Chondrocyte (in vitro differentiated cells): ENCODE data around the gene MTMR6. TPM values are rescaled to one million over a fixed set of nuclear protein-coding genes. Genes with fewer than 3 reads are reported as not detected.
A peak's percentile ranks its signal among the peaks of the same experiment; 100 is the strongest.

Source experiments
- DNase-seq: peaks from one replicate; pipeline ENCODE4 v3.0.0; 2021; ENCODE audit warnings: mixed read lengths, low spot score
- H3K27ac Mint-ChIP-seq: one replicate; pipeline ENCODE4 v1.8.0; 2021; ENCODE audit warnings: mild to moderate bottlenecking, moderate library complexity, mixed read lengths; ENCODE audit not compliant: unreplicated experiment
- H3K27me3 Mint-ChIP-seq: 2 replicates; pipeline ENCODE4 v1.8.0; 2021; ENCODE audit warnings: low read depth, mixed read lengths
- H3K36me3 Mint-ChIP-seq: 2 replicates; pipeline ENCODE4 v1.8.0; 2021; ENCODE audit warnings: low read depth, mixed read lengths
- H3K4me1 Mint-ChIP-seq: 2 replicates; pipeline ENCODE4 v1.8.0; 2021; ENCODE audit warnings: low read depth, mild to moderate bottlenecking, mixed read lengths
- H3K4me3 Mint-ChIP-seq: one replicate; pipeline ENCODE4 v1.8.0; 2021; ENCODE audit warnings: mild to moderate bottlenecking, moderate library complexity, mixed read lengths; ENCODE audit not compliant: unreplicated experiment
- H3K9me3 Mint-ChIP-seq: 2 replicates; pipeline ENCODE4 v1.8.0; 2021; ENCODE audit warnings: low read depth, mixed read lengths
- total RNA-seq: library from RNA; stranded (reverse); gene quantifications from 3 replicates; pipeline ENCODE4 v1.2.1, GENCODE V29; 2021
- TF ChIP-seq, protein P1 (sequence below): fragments of 200-600 bp; sonication (generic); IDR thresholded peaks from 2 replicates; pipeline ENCODE4 v1.5.0; 2021; ENCODE audit warnings: antibody characterized with exemption, mild to moderate bottlenecking, moderate library complexity

MTMR6 gene
- total RNA-seq, 1 donor from 2014 or later, result 20.8 TPM

GRCh38 chr13:25204863-25205262, 82.4 kb downstream of the MTMR6 start:
- Mint-ChIP-seq H3K27me3 (peaks cover 28% of the 10 kb centered on the region), H3K4me1 (peaks cover 8% of the 10 kb centered on the region), H3K27ac (no peak overlapping the region), H3K9me3 (peaks cover 3% of the 10 kb centered on the region), H3K36me3 (no peaks in the 10 kb centered on the region), H3K4me3 (no peak overlapping the region)
- DNase-seq, result no peak
- TF ChIP-seq, protein P1, sequence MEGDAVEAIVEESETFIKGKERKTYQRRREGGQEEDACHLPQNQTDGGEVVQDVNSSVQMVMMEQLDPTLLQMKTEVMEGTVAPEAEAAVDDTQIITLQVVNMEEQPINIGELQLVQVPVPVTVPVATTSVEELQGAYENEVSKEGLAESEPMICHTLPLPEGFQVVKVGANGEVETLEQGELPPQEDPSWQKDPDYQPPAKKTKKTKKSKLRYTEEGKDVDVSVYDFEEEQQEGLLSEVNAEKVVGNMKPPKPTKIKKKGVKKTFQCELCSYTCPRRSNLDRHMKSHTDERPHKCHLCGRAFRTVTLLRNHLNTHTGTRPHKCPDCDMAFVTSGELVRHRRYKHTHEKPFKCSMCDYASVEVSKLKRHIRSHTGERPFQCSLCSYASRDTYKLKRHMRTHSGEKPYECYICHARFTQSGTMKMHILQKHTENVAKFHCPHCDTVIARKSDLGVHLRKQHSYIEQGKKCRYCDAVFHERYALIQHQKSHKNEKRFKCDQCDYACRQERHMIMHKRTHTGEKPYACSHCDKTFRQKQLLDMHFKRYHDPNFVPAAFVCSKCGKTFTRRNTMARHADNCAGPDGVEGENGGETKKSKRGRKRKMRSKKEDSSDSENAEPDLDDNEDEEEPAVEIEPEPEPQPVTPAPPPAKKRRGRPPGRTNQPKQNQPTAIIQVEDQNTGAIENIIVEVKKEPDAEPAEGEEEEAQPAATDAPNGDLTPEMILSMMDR, result no peak

GRCh38 chr13:25203127-25203740, 84.1 kb downstream of the MTMR6 start:
- peaks cover 8% of the 10 kb centered on the region for H3K4me1 Mint-ChIP-seq
- TF ChIP-seq, protein P1, result no peak

GRCh38 chr13:25200783-25201182, 86.5 kb downstream of the MTMR6 start:
- Mint-ChIP-seq H3K4me3 (no peak overlapping the region), H3K36me3 (no peaks in the 10 kb centered on the region), H3K4me1 (peaks cover 8% of the 10 kb centered on the region), H3K9me3 (peaks cover 3% of the 10 kb centered on the region), H3K27me3 (peaks cover 23% of the 10 kb centered on the region), H3K27ac (no peak overlapping the region)
- no peak for DNase-seq
- TF ChIP-seq, protein P1, result no peak

More at GRCh38 chr13:25203127-25203740, 84.1 kb downstream of the MTMR6 start:
- Mint-ChIP-seq H3K36me3 (no peaks in the 10 kb centered on the region), H3K4me3 (no peak overlapping the region), H3K27me3 (peaks cover 26% of the 10 kb centered on the region), H3K27ac (peak overlapping the region; percentile 49), H3K9me3 (peaks cover 3% of the 10 kb centered on the region)
- DNase-seq, result no peak

- Mint-ChIP-seq H3K4me3 (no peak overlapping the region), H3K27ac (no peak overlapping the region), H3K4me1 (peaks cover 8% of the 10 kb centered on the region), H3K9me3 (peaks cover 3% of the 10 kb centered on the region), H3K27me3 (peaks cover 14% of the 10 kb centered on the region), H3K36me3 (no peaks in the 10 kb centered on the region)
- TF ChIP-seq, protein P1, result no peak
- no peak for DNase-seq
These were observed 88.6 kb downstream of the MTMR6 start for GRCh38 chr13:25198647-25199046.

DNA sequence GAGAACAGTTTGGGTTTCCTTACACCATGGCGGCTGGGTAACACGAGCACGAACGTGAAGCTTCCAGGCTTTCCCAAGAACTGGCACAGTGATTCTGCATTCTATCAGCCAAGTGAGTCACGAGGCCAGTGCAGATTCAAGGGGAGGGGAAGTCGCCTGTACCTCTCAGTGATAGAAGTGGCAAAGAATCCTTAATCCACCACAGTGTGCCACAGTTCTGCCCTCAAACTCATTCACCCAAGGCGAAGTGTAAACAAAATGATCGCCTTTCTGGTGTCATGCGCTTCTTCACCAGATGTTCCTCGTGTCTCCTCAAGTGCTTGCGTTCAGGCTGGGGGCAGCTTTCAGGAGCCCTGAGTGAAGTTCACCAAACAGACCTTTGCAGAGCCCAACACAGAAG, 90.3 kb downstream of the MTMR6 start:
- no peak overlapping the region for H3K4me3 Mint-ChIP-seq
- no peak for DNase-seq
- no peaks in the 10 kb centered on the region for H3K36me3 Mint-ChIP-seq
- TF ChIP-seq, protein P1, result no peak
- H3K27ac Mint-ChIP-seq, result no peak overlapping the region
- peaks cover 2% of the 10 kb centered on the region for H3K9me3 Mint-ChIP-seq
- H3K27me3 Mint-ChIP-seq, result peaks cover 17% of the 10 kb centered on the region
- peaks cover 8% of the 10 kb centered on the region for H3K4me1 Mint-ChIP-seq

Other genes with a start within 250 kb of the MTMR6 start
- gene PABPC3, start 191.4 kb downstream of the MTMR6 start, total RNA-seq, result 0.12 to 0.22 TPM (median 0.18 TPM) in 3 replicates
- gene AMER2, start 115.2 kb downstream of the MTMR6 start, total RNA-seq, result not detected in 3 replicates
- gene NUP58, start 14.1 kb upstream of the MTMR6 start, total RNA-seq, result 37.7 to 38.4 TPM (median 38.0 TPM) in 3 replicates
- 1.7 to 1.9 TPM (median 1.9 TPM) in 3 replicates for gene ATP8A2, start 84.5 kb upstream of the MTMR6 start, total RNA-seq